ENCODE results near the gene EFHC1. TPM values are rescaled to one million over a fixed set of nuclear protein-coding genes. Genes with fewer than 3 reads are reported as not detected.

The EFHC1 gene
- total RNA-seq, 2 donors from 2014 or later: 7.3 to 7.9 TPM

DNA sequence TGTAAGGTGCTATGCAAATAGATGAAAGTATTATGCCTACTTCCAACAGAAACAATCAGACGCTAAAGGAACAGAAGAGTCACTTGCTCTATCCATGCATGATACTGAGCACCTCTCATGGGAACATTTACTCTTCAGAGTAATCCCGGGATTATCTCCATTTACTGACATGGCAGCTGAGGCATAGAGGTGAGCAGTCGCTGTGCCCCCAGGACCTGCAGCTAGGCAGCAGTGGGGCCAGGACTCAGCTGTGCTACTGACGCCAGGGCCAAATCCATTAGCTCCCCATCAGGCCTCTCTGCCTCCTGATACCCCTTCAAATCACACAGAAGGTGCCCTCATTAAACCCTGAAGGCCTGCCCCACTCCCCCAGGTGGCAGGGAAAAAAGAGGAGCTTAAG is 104.8 kb downstream of the EFHC1 start:
- DNase-seq (no peak), ATAC-seq (no peak)
- intact Hi-C loops (cut with DNase I): no loop called here

- intact Hi-C loops (cut with DNase I): no loop called here
- DNase-seq: no peak
- no peak for ATAC-seq
These were observed 106.5 kb downstream of the EFHC1 start for GRCh38 chr6:52526634-52527033.

DNA sequence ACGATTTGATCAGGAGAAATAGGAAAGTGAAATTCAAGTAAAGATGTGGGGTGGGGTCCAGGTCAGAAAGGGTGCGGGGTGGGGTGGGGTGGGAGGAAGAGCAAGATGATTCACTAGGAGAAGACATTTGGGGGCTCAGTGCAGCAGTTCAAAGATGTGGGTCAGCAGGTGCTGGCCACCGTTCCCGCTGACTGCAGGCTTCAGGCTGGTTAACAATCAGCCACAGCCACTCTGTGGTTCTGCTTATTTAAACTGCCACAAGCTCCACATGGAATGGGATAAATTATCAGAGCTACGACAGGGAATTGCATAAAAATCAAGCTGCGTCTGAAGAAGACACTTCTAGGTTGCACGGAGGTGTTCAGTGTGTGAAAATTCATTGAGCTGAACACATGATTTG is 107.3 kb downstream of the EFHC1 start:
- DNase-seq: no peak

DNA sequence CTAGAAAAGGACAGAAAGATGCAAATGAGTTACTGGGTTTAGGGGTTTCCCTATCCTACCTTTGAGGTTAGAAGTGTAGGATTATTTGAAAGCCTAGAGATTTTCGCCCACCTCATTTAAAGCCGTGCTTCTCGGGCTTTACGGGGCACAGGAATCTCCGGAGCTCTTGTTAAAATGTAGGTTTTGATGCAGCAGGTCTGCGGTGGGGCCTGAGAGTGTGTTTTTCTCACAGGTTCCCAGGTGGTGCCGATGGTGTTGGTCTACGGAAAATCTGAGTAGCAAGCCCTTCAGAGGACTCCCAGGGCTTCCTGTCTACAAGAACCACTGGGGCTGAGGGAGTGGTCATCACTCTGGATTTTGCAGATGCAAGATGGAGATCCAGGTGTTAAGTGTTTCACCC is 109.2 kb downstream of the EFHC1 start:
- DNase-seq: no peak
- intact Hi-C loops (cut with DNase I): no loop called here
- no peak for ATAC-seq

More for the DNA sequence above, 107.3 kb downstream of the EFHC1 start:
- ATAC-seq: no peak
- intact Hi-C loops (cut with DNase I): no loop called here

DNA sequence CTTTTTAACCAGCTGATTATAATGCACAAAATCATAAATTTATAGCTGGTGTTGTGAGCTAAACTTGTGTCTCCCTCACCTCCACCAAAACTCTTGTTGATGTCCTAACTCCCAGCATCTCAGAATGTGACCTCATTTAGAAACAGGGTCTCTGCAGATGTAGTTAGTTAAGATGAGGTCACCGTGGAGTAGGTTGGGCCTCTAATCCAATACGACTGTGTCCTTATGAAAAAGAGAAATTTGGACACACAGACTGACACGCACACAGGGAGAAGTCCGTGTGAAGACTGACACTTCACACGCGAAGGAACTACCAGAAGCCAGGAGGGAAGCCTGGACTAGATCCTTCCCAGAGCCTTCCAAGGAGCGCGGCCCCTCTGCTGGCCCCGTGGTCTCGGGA is 110.2 kb downstream of the EFHC1 start:
- no peak for DNase-seq
- ATAC-seq: no peak
- intact Hi-C loops (cut with DNase I): no loop called here

DNA sequence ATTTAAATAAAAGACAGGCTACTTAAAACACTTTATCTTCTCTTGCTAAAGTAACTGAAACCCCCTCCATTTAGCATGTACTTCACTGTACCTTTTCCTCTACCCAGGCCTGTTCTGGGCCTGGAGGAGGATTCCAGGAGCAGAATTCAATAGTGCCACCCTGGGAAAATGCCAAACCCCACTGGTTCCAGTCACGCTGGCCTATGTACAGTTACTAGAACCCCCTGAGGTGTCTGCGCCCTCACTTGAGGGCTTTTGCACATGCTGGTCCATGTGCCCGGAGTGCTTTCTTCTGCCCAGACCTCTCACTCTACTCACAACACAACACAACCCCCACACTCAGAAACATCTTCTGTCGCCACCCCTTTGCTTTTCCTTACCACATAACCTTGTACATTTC is 111.3 kb downstream of the EFHC1 start:
- no peak for ATAC-seq
- intact Hi-C loops (cut with DNase I): no loop called here
- no peak for DNase-seq

DNA sequence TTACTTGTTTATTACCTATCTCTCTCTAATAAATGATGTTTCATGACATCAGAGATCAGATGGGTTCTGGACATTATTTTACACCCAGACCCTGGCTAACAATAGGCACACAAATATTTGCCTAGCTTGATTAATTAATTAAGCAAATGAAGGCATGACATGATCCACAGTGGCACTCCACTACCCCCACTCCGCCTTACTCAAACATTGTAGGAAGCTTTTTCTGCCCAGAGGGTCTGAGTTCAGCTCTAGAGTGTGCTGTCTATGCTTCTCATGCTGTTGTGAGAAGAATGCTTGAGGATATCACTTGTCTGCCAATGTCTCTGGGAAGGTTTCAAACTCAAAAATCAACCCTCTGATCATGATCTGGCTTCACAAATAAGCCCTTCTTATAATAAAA is 111.7 kb downstream of the EFHC1 start:
- ATAC-seq (no peak), DNase-seq (no peak)
- intact Hi-C loops (cut with DNase I): no loop called here

DNA sequence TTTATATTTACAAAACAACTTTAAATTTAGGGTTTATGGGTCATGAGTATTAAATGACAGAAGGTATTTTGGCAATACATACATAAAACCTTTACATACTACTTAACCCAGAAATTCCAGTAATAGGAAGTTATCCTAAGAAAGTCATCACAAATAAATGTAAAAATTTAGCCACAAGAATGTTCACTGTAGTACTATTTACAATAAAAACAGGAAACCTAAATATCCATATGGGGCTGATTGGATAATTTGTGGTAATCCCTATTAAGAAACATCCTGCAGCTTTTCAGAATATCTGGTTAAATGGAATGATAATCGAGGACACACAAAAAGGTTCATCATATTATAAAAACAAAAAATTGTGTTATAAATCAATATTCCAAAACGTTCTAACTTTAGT is 112.3 kb downstream of the EFHC1 start:
- ATAC-seq (no peak), DNase-seq (no peak)
- intact Hi-C loops (cut with DNase I): no loop called here

DNA sequence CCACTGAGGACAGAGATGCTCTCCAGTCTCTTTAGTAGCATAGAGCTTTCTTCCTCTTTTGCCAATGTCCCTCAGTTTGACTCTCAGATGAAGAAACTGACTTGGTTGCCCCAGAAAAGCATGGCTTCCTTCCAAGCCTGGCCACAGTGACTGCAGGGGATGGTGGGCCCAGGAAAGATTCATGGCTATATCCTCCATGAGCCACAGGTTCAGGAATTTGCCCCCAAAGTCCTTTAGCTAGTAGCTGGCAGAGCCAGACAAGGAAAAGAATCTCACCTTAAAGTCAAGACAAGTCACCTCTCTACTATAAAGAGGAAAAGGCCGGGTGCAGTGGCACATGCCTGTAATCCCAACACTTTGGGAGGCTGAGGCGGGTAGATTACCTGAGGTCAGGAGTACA is 113.3 kb downstream of the EFHC1 start:
- intact Hi-C loops (cut with DNase I): no loop called here
- ATAC-seq (no peak), DNase-seq (no peak)

GRCh38 chr6:52534363-52534762 is 114.2 kb downstream of the EFHC1 start:
- ATAC-seq: no peak
- intact Hi-C loops (cut with DNase I): no loop called here

DNA sequence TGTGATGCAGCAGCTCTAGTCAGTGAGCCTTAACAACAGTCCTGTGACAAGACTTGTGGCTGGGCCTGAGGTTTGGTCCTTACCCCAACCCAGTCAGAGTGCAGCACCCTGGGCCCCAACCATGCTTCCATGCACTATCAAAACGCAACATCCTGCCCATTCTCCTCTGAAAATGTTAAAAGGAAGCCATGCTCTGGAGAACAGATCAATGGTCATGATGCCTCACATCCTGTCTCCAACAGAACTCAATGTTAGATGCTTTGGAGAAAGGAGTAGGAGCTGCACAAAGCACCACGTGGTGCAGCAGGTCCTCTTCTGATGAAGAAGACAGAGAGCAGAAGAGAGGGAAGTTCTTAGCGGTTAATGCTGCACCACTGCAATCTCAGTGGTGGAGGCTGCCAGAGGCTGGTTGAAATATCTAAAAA is 114.8 kb downstream of the EFHC1 start:
- DNase-seq: no peak
- intact Hi-C loops (cut with DNase I): no loop called here
- no peak for ATAC-seq

More at GRCh38 chr6:52534363-52534762, 114.2 kb downstream of the EFHC1 start:
- DNase-seq: no peak

DNA sequence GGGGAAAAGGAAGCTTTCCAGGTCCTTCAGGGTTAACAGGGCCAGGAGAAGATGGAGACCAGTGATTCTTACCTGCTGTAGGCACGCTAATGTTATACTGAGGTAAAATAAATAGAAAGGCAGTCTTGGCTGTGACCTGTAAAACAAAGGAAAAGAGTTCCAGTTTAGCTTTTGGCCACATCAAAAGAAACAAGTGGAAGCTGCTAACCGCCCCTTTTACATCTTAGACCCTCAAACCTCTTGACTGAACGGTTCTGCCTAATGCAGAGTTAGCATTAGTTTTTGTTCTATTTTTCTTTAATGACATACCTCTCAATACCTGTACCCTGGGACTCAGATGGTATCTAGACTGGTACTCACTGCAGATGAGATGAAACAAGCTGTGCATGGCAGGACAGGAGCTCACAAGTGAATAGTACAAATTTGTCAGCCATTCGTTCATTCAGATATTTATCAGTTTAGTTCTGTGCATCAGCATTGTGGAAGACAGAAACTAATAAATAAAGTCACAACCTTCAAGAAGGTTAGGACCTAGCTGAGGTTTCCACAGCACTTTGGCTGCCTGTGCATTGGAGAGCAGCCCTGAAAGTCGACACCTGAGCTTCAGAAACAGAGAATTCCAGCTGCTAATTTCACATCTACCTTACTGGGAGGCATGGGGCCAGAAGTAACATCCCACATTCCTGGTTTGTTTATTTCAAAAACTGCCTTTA is 115.7 kb downstream of the EFHC1 start:
- DNase-seq (no peak), ATAC-seq (no peak)
- intact Hi-C loops (cut with DNase I): no loop called here

DNA sequence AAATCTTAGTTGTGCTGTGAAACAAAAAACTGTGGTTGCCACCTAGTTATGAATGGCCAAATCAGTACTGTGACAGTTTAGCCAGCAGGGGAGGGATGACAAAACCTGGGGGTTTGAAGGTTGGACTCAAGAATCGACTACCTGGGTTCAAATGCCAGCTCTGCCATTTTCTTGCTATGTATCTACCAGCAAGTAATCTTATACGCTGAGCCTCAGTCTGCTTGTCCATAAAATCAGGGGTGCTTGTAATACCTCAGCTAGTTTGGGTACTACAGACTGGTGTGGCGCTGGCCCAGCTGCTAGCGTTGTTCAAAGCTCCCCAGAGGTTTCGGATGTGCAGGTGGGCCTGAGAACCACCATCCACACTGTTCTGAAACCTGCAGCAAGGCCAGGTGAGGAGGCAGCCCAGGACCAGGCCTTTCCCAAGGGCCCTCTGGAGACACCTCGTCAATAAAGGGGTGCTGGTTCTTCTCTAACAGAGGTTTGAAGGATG is 116.3 kb downstream of the EFHC1 start:
- intact Hi-C loops (cut with DNase I): no loop called here
- no peak for ATAC-seq
- DNase-seq: no peak

GRCh38 chr6:52537001-52537753 is 117.0 kb downstream of the EFHC1 start:
- ATAC-seq (no peak), DNase-seq (no peak)
- intact Hi-C loops (cut with DNase I): no loop called here

- no peak for DNase-seq
- intact Hi-C loops (cut with DNase I): no loop called here
- ATAC-seq: peak in 1 of 2 donors; percentile 13
These were observed 118.2 kb downstream of the EFHC1 start for GRCh38 chr6:52538252-52538900.

DNA sequence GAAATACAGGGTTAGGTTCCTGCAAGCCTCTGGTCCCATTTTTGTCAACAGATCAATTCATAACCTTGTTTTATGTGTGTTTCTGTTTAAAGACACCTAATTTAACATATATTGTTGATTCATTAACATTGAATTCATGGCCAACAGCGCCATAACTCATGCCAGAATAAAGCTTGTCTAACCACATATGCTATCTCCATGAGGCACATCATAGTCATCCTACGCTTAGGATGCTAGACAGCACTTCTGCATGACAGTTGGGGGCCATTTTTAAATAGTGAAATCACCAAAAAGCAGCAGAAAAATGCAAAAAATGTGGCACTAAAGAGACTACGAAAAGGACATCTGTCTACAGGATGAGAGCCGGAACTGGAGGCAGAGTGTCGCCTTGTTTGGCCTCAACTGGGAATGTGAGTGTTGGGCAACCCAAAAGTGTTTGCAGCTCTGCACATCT is 118.8 kb downstream of the EFHC1 start:
- no peak for DNase-seq
- ATAC-seq: no peak
- intact Hi-C loops (cut with DNase I): no loop called here

GRCh38 chr6:52539607-52540006 is 119.5 kb downstream of the EFHC1 start:
- ATAC-seq (peak in 1 of 2 donors; percentile 19), DNase-seq (no peak)
- intact Hi-C loops (cut with DNase I): no loop called here

DNA sequence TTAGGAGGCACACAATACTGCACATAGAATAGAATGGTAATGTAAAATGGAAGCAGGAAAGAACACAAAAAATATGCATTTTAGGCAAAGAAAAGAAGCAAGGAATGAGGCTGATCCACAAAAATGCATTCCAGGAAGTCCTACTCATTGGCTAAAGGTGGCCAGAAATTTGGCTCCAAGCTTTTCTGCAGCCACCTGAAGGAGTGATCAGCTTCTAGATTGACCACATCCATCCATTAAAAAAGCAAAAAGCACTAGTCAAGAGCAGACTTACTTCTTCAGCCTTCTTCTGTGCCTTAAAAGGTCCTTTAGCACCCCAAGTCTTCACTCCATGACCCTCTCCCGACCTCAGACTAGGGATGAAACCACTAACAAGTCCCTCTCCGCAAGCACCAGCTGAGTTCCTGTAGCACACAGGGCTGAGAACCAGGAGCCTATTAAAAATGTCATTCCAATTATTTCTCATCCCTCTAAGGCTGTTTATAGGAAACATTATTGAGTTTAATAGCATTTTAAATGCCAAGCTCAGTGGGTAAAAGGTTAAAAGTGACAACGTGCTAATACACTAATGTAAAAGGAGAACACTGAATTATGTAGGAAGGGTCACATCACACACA is 120.3 kb downstream of the EFHC1 start:
- no peak for ATAC-seq
- intact Hi-C loops (cut with DNase I): no loop called here
- no peak for DNase-seq

- intact Hi-C loops (cut with DNase I): no loop called here
- DNase-seq: no peak
- no peak for ATAC-seq
These were observed 121.0 kb downstream of the EFHC1 start for GRCh38 chr6:52541135-52541534.

- no peak for DNase-seq
- no peak for ATAC-seq
- intact Hi-C loops (cut with DNase I): no loop called here
These were observed 123.1 kb downstream of the EFHC1 start for GRCh38 chr6:52543262-52543661.

Measured in left cardiac atrium (tissue), 4 donors.